A549 (cell line): ENCODE data around the gene PVRIG.

Experiments
- CBX8 ChIP-seq: fragments of 200-600 bp; sonication (generic); IDR thresholded peaks from 2 replicates; pipeline ENCODE4 v1.6.1; 2016
- HEYL ChIP-seq: fragments of 250-450 bp; sonication (Bioruptor Pico); IDR thresholded peaks from 2 replicates; pipeline ENCODE4 v1.8.0; 2021; ENCODE audit warnings: mild to moderate bottlenecking, moderate library complexity
- TF ChIP-seq, protein P1 (sequence below): fragments of >200 bp; sonication (Bioruptor Twin); formaldehyde crosslinking; IDR thresholded peaks from 3 replicates; pipeline ENCODE4 v1.5.1; 2016
- TF ChIP-seq, protein P2 (sequence below): IDR thresholded peaks from 2 replicates; pipeline ENCODE4 v1.6.1; 2012; ENCODE audit warnings: low read depth, borderline replicate concordance

DNA sequence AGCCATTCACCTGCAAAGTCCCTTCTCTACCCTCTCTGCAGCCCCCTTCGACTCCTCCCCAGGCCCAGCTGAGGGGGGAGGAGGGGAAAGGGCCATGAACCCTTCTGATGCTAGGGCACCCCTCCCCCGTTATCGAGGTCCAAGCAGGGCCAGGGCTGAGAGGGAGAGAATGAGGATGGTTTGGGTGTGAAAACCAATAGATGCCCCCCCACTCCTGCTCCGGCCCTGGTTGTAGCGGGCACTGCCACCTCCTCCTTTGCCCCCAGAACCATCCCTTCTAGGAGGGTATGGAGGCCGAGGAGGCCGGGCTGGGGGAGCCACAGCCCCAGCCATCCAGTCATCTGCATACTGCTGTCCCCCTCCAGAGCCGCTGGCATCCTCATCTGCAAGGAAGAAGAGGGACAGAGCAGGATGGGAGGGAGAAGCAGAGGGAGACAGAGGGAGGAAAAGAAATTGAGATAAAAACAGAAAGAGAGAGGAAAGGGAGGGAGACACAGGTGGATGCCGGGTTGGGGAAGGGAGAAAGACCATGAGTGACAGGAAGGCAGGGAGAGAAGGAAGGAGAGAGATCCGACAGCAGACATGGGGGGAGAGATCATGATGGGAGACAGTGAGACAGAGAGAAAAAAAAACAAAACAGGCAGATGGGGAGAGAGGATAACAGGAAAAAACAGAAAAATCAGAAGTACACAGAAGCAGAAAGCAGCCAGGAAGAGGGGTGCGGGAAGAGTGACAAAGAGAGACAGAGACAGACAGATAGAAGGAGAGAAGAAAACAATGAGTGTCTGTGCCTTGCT lies 49.5 kb upstream of the PVRIG start:
- TF ChIP-seq CBX8, result no peak
- TF ChIP-seq, protein P1, sequence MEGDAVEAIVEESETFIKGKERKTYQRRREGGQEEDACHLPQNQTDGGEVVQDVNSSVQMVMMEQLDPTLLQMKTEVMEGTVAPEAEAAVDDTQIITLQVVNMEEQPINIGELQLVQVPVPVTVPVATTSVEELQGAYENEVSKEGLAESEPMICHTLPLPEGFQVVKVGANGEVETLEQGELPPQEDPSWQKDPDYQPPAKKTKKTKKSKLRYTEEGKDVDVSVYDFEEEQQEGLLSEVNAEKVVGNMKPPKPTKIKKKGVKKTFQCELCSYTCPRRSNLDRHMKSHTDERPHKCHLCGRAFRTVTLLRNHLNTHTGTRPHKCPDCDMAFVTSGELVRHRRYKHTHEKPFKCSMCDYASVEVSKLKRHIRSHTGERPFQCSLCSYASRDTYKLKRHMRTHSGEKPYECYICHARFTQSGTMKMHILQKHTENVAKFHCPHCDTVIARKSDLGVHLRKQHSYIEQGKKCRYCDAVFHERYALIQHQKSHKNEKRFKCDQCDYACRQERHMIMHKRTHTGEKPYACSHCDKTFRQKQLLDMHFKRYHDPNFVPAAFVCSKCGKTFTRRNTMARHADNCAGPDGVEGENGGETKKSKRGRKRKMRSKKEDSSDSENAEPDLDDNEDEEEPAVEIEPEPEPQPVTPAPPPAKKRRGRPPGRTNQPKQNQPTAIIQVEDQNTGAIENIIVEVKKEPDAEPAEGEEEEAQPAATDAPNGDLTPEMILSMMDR, result no peak
- TF ChIP-seq, protein P2, sequence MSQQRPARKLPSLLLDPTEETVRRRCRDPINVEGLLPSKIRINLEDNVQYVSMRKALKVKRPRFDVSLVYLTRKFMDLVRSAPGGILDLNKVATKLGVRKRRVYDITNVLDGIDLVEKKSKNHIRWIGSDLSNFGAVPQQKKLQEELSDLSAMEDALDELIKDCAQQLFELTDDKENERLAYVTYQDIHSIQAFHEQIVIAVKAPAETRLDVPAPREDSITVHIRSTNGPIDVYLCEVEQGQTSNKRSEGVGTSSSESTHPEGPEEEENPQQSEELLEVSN, result no peak
- no peak for TF ChIP-seq HEYL (CRISPR knock-in tag)
